ENCODE results near the gene EGFL6.
"Not testable (repeated sequence)": the region's sequence is repeated elsewhere in the genome, so short reads cannot be mapped to it uniquely, and the experiment has no call there.

The EGFL6 gene

DNA sequence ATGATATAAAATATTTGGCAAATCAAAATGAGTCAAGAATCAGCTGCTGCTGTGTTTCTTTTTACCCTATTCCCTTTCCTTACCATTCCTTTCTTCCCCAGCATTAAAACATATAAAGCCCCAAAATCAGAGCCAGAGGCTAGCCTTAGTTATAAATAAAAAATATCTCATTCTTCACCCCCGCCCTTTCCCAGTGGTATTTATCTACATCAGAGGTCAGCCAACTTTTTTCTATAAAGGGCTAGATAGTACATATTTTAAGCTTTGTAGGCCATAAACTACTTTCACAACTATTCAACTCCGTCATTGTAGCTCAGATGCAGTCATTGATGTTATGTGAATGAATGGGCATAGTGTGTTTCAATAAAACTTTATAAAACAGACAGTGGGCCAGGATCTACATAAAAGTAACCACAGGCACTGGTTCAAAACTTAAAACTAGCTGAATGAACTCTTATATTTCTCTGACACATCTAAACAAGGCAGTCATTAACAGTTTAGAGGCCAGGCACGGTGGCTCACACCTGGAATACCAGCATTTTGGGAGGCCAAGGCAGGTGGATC, 53.1 kb downstream of the EGFL6 start:
- TF ChIP-seq GATA1 (IDR thresholded peaks at IDR 0.05; ENCODE audit: low read depth, low read length) (no peak), POLR2A (IDR thresholded peaks at IDR 0.05; ENCODE audit: low read length) (no peak)
- DNase-seq = no peak

DNA sequence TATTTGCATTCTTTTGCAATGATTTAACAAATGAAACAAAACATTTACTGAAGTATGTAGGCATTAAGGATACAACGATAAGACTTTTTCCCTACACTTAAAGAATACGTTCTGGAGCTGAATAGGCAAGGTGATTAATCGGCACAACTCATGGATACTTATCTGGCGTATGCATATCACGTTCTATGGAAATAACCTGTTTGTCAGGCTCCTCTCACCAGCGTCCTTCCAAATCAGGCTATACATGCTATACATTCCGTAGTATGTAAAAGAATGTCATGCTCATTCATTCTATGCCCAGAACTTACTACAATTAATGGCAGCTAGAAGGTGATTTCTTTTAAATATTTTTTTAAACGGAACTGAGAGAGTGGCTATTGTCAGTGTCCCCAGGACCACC, 57.9 kb downstream of the EGFL6 start:
- TF ChIP-seq POLR2A (IDR thresholded peaks at IDR 0.05; ENCODE audit: low read length) = no peak
- no peak for TF ChIP-seq GATA1 (IDR thresholded peaks at IDR 0.05; ENCODE audit: low read depth, low read length)
- DNase-seq = no peak

DNA sequence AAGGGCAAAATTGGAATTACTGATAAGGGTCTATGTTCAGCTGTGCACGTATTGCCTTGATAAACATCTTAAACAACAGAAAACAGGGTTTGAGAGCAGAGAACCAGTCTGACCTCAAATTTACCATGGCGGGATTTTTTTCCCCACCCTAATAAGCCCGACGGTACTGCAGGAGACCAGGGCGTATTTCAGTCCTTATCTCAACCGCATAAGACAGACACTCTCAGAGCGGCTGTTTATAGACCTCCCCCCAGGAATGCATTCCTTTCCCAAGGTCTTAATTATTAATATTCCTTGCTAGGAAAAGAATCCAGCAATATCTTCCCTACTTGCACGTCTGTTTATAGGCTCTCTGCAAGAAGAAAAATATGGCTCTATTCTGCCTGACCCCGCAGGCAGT, 67.8 kb downstream of the EGFL6 start:
- DNase-seq = peak in 1 of 2 experiments; percentile 0

DNA sequence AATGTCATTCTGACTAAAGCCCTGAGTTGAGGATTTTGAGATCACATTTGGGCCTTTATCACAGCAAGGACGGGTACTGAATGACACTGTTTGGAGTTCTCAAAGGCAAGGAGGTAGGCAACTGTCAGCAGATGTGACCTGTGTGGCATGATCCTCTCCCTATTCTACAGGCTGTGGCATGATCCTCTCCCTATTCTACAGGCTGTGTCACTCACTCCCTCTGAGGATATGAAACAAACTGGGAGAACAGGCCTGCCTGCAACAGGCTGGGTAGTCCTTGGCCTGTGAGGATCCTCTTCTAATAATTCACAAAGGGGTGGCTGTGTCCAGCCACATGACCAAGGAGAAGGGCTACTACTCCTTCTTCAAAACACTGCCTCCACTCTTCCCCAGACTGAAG, 68.6 kb downstream of the EGFL6 start:
- no peak for DNase-seq
- TF ChIP-seq GATA1 (IDR thresholded peaks at IDR 0.05; ENCODE audit: low read depth, low read length) (no peak), POLR2A (IDR thresholded peaks at IDR 0.05; ENCODE audit: low read length) (no peak)

DNA sequence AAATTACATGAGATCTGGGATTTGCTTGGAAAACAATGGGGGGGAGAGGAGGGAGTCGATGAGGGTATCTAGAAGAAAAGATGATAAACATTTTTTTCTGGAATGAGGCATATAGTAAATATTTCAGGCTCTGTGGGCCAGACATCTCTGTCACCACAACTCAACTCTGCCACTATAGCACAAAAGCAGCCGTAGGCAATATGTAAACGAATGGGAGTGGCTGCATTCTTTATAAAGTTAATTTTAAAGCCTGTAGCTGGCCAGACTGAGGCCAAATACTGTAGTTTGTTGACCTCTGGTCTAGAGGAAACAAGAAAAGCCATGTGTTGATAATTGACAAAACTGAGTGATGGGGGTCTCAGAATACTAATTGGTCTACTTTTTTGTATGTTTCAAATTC, 69.4 kb downstream of the EGFL6 start:
- DNase-seq = no peak
- TF ChIP-seq GATA1 (IDR thresholded peaks at IDR 0.05; ENCODE audit: low read depth, low read length) = no peak
- no peak for TF ChIP-seq POLR2A (IDR thresholded peaks at IDR 0.05; ENCODE audit: low read length)

DNA sequence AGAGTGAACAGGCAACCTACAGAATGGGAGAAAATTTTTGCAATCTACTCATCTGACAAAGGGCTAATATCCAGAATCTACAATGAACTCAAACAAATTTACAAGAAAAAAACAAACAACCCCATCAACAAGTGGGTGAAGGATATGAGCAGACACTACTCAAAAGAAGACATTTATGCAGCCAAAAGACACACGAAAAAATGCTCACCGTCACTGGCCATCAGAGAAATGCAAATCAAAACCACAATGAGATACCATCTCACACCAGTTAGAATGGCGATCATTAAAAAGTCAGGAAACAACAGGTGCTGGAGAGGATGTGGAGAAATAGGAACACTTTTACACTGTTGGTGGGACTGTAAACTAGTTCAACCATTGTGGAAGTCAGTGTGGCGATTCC, 72.3 kb downstream of the EGFL6 start:
- not testable (repeated sequence) for DNase-seq

DNA sequence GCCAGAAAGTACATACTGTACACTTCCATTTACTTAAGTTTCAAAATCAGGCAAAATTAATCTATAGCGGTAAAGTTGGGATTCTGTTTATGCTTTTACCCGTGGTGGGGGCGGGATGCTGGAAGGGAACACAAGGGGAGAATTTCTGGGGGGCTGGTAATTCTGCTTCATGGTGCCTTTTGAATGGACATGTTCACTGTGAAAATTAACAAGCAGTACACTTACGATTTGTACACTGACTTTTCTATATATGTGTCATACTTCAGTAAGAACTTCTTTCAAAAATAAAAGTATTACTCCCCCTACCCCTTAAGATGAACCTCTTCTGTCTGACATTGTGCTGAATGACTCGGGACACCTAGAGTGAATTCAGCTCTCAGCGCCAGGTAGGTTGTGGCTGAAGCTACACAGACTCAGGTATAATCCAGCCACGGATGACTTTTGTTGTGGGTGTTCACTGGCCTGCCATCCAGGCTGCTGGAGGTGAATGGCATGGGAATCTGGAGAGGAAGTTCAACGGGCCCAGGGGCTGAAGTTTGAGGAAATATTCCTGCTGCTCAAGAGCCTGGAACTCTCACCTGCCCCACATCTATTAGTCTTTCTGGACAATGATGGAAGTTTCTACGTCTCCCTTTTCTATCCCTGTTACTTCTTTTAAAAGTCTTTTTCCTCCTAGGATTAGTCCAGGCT, 76.2 kb downstream of the EGFL6 start:
- TF ChIP-seq POLR2A (IDR thresholded peaks at IDR 0.05; ENCODE audit: low read length) (no peak), GATA1 (IDR thresholded peaks at IDR 0.05; ENCODE audit: low read depth, low read length) (no peak)
- no peak for DNase-seq

DNA sequence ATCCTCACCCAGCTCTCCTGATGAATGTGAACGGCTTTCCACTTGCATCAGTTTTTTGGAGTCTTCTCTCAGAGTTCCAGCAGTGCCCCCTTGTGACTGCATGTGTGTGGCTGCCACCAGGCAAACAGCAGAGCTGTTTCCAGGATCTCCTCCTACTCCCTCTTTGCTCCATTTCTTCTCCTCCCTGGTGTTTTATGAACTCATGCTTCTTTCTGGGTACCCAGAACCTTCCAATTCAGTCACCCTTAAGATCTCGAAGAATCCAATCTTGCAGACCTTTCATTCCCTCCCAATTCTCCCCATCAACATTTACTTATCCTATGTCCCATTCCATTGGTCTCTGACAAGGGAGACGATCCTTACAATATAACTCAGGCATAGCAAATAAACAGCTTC, 76.8 kb downstream of the EGFL6 start:
- DNase-seq = peak; percentile 70 to 81
- TF ChIP-seq GATA1 (IDR thresholded peaks at IDR 0.05; ENCODE audit: low read depth, low read length) = no peak
- no peak for TF ChIP-seq POLR2A (IDR thresholded peaks at IDR 0.05; ENCODE audit: low read length)

DNA sequence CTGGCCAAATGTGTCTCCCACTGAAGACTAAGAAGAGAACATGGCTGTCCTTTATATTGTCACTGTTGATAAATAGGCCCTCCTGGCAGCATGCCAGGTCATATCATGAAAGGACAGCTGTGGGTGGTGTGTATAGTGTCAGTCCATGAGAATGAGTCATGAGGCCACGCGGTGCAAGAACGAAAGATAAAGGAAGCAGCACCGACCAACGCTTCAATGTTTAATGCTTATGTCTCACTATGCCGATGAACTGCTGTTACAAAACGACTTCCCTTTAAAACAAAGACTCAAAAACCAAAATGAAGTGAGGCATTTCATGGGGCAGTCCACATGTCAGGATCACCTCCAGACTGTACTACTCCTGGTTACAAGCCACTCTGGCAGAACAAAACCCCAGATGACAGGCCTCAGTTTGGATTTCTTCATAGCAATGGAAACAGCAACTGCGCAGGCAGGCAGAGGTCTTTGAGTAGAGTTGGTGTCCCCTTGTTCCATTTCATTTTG, 78.4 kb downstream of the EGFL6 start:
- peak; percentile 96 to 98 for DNase-seq
- peak; percentile 19 for TF ChIP-seq GATA1 (IDR thresholded peaks at IDR 0.05; ENCODE audit: low read depth, low read length)
- TF ChIP-seq POLR2A (IDR thresholded peaks at IDR 0.05; ENCODE audit: low read length) = peak; percentile 74

DNA sequence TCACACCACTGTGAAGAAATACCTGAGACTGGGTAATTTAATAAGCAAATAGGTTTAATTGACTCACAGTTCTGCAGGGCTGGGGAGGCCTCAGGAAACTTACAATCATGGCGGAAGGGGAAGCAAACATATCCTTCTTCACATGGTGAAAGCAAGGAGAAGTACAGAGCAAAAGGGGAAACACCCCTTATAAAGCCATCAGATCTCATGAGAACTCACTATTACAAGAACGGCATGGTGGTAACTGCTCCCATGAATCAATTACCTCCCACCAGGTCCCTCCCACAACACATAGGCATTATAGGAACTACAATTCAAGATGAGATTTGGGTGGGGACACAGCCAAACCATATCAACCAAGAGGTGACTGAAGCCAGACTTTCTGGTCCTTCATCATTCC, 78.9 kb downstream of the EGFL6 start:
- peak; percentile 30 to 64 for DNase-seq

DNA sequence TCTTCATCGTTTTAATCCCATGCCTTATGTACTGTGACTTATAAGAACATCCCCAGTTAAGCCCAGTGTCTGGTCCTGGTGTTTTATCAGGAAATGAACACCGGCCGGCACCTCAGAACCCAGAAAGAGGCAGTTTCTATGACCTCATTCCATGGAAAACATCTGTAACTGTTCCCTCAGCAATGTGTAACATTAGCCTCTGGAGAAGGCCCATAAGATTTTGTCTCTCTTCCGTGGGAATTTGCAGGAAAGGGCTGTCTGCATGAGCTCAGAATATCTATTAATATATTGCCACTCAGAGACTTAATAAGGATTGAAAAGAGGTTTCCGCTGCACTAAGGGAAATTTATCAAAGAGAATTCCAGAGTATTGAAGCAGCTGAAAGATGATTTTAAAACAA, 80.4 kb downstream of the EGFL6 start:
- no peak for DNase-seq

DNA sequence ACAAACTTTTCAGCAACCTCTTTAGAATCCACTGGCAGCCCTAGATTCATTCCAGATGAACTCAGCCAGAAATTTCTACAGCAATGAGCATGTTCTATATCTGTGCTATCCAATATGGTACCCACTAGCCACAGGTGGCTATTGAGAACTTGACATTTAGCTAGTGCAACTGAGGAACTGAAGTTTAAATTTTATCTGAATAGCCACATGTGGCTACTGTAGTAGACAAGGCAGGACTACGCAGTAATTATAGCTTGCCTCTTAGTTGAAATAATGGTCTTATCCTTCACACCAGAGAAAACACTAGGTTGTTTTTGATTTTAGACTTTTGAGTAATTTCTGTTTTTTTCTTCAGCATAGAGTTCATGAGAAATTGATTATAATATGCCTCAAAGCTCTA, 80.9 kb downstream of the EGFL6 start:
- TF ChIP-seq GATA1 (IDR thresholded peaks at IDR 0.05; ENCODE audit: low read depth, low read length) (no peak), POLR2A (IDR thresholded peaks at IDR 0.05; ENCODE audit: low read length) (no peak)
- no peak for DNase-seq

More for the DNA sequence above, 80.4 kb downstream of the EGFL6 start:
- TF ChIP-seq POLR2A (IDR thresholded peaks at IDR 0.05; ENCODE audit: low read length) = no peak
- TF ChIP-seq GATA1 (IDR thresholded peaks at IDR 0.05; ENCODE audit: low read depth, low read length) = no peak

DNA sequence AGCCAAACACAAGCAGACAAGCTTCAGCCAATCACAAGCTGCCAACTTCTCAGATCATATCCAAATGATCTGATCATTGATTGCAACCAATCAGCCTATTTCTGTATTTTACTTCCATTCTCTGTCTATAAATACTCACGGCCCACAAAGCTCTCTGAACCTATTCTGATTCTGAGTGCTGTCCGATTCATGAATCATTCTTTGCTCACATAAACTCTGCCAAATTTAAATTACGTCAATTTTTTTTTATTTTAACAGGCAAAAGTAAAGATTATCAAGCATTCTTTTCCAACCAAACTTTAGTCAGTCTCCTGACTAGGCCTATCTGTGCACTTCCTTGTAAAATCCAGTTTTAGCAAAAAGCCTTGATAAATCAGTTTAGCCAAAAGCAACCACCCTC, 81.7 kb downstream of the EGFL6 start:
- no peak for DNase-seq
- TF ChIP-seq POLR2A (IDR thresholded peaks at IDR 0.05; ENCODE audit: low read length) = no peak
- no peak for TF ChIP-seq GATA1 (IDR thresholded peaks at IDR 0.05; ENCODE audit: low read depth, low read length)

DNA sequence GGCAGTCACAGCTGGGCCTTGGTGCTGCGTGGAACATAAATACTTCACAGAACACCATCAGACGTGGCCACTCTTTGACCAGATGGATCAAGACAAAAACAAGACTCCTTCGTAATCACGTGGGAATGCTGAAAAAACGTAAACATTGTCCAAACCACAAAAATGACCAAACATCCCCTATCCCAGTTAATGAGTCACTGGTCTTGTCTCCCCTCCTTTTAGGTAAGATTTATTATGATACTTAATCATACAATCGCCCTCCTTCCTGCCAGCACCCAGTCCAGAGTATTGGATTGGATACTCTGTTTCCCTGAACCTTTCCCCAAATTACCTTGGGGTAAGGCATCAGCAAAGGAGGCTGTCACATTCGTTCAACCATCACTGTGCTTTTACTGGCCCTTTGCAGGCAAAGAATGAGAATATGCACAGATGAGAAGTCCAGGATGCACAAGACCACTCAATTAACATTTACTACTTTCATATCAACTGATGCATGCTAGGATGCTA, 82.9 kb downstream of the EGFL6 start:
- DNase-seq = peak; percentile 28 to 55
- TF ChIP-seq GATA1 (IDR thresholded peaks at IDR 0.05; ENCODE audit: low read depth, low read length) (no peak), POLR2A (IDR thresholded peaks at IDR 0.05; ENCODE audit: low read length) (no peak)

DNA sequence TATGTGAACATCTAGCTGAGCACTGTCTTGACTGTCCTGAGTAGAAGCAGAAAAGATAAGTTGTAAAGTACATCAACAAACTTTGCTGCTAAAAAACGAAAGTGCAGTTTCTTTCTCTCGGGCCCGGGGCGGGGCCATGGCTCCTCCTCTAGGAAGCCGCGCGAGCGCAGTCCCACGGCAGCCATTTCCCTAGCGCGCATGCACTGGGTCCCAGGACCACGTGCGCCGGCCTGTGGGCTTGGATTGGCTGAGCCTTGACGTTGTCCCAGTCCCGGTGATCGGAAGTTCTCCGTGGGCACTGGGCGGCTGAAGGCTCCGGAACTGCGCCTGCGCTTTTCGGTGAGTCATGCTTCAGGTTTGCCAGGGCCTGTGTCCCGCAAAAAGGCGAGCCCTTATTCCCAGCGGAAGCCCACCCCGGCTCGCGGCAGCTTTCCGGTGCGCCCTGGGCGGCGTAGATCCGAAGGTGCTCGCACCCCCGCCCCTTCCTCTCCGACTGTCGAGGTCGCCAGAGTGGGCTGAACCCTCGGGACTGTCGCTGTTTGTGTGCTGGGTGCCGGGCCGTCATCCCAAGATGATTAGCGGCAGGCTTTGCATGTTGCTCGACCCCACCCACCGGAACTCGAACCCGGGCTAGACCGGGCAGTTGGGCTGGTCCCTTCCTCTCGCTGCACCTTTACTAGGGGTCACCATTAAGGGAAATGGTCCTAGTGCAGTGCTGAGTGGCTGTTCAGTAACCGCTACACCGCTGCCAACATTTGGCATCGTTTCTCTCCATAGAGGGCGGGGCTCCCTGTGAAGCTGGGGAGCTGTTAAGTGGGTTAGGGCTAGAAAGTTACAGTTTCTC, 83.7 kb downstream of the EGFL6 start, which contains the start of gene TCEANC:
Gene TCEANC (plus strand): TSS at position 292 of the 844 bp plus-strand sequence. CDS start 9,368 bp downstream, outside the sequence.
- DNase-seq = peak; percentile 96
- peak; percentile 93 for TF ChIP-seq POLR2A (IDR thresholded peaks at IDR 0.05; ENCODE audit: low read length)
- no peak for TF ChIP-seq GATA1 (IDR thresholded peaks at IDR 0.05; ENCODE audit: low read depth, low read length)

Data from erythroblast (primary cell).